HepG2 (cell line): ENCODE results near the gene CST3. TPM values are rescaled to one million over a fixed set of nuclear protein-coding genes. Genes with fewer than 3 reads are reported as not detected.
A peak's percentile ranks its signal among the peaks of the same experiment; 100 is the strongest.

Source experiments
- EEA1 ChIP-seq: sonication (generic); formaldehyde crosslinking; IDR thresholded peaks from 2 replicates; pipeline ENCODE4 v1.5.1; 2020; ENCODE audit warnings: mild to moderate bottlenecking, missing genetic modification reagents, borderline replicate concordance
- ELF3 ChIP-seq: IDR thresholded peaks from 2 replicates; pipeline ENCODE4 v1.6.1; 2016; ENCODE audit warnings: missing genetic modification reagents, missing compliant biosample characterization
- EP300 ChIP-seq, 3 experiments: sonication (generic) in 1 of 3; formaldehyde crosslinking in 1 of 3; IDR thresholded peaks; 2 replicates each; pipeline versions ENCODE4 v1.5.1 to v1.6.1; 2011 to 2020; ENCODE audit warnings: low read depth in 2 of 3, low read length in 2 of 3, borderline replicate concordance in 1 of 3, improper control_type of control experiment in 1 of 3, mild to moderate bottlenecking in 1 of 3, missing genetic modification reagents in 1 of 3, moderate library complexity in 1 of 3
- GATAD2A ChIP-seq: IDR thresholded peaks from 2 replicates; pipeline ENCODE4 v1.6.1; 2016
- HNRNPH1 ChIP-seq: fragments of 200-400 bp; formaldehyde crosslinking; optimal IDR thresholded peaks from 2 replicates; pipeline ENCODE3; 2017; ENCODE audit warnings: mild to moderate bottlenecking, low read depth, low read length
- HOXA5 ChIP-seq: sonication (generic); formaldehyde crosslinking; IDR thresholded peaks from 2 replicates; pipeline ENCODE4 v1.4.0; 2020; ENCODE audit warnings: missing genetic modification reagents
- IRF2 ChIP-seq: IDR thresholded peaks from 2 replicates; pipeline ENCODE4 v1.6.1; 2018; ENCODE audit warnings: missing genetic modification reagents, missing compliant biosample characterization
- KLF11 ChIP-seq: IDR thresholded peaks from 2 replicates; pipeline ENCODE4 v1.6.1; 2016; ENCODE audit warnings: missing compliant biosample characterization
- PITX1 ChIP-seq: sonication (generic); formaldehyde crosslinking; IDR thresholded peaks from 2 replicates; pipeline ENCODE4 v1.5.1; 2020; ENCODE audit warnings: mild to moderate bottlenecking, missing genetic modification reagents
- RFXAP ChIP-seq: sonication (generic); formaldehyde crosslinking; IDR thresholded peaks from 2 replicates; pipeline ENCODE4 v1.4.0; 2020; ENCODE audit warnings: missing genetic modification reagents, borderline replicate concordance
- SIN3B ChIP-seq: fragments of 150-350 bp; IDR thresholded peaks from 2 replicates; pipeline ENCODE4 v1.6.1; 2014; ENCODE audit warnings: low read length
- SP140L ChIP-seq: sonication (generic); formaldehyde crosslinking; IDR thresholded peaks from 2 replicates; pipeline ENCODE4 v1.4.0; 2020; ENCODE audit warnings: missing genetic modification reagents, borderline replicate concordance
- SP5 ChIP-seq: IDR thresholded peaks from 2 replicates; pipeline ENCODE4 v1.6.1; 2016; ENCODE audit warnings: low read depth, borderline replicate concordance
- TARDBP ChIP-seq: sonication (generic); formaldehyde crosslinking; IDR thresholded peaks from 2 replicates; pipeline ENCODE4 v1.8.0; 2022; ENCODE audit warnings: mild to moderate bottlenecking, missing genetic modification reagents
- TBL1XR1 ChIP-seq: fragments of 150-350 bp; IDR thresholded peaks from 2 replicates; pipeline ENCODE4 v1.6.1; 2014; ENCODE audit warnings: borderline replicate concordance, low read length; ENCODE audit not compliant: partially characterized antibody
- ZEB1 ChIP-seq: IDR thresholded peaks from 2 replicates; pipeline ENCODE4 v1.6.1; 2012; ENCODE audit warnings: mild to moderate bottlenecking, low read depth, inconsistent platforms; ENCODE audit not compliant: insufficient replicate concordance
- ZKSCAN8 ChIP-seq: IDR thresholded peaks from 2 replicates; pipeline ENCODE4 v1.6.1; 2016; ENCODE audit warnings: borderline replicate concordance, missing genetic modification reagents, missing compliant biosample characterization
- ZNF230 ChIP-seq: sonication (generic); formaldehyde crosslinking; IDR thresholded peaks from 2 replicates; pipeline ENCODE4 v1.4.0; 2020; ENCODE audit warnings: mild to moderate bottlenecking, missing genetic modification reagents
- ZNF550 ChIP-seq: sonication (generic); formaldehyde crosslinking; IDR thresholded peaks from 2 replicates; pipeline ENCODE4 v1.4.0; 2020; ENCODE audit warnings: mild to moderate bottlenecking, missing genetic modification reagents, borderline replicate concordance
- ZNF878 ChIP-seq: sonication (generic); formaldehyde crosslinking; IDR thresholded peaks from 2 replicates; pipeline ENCODE4 v1.8.1; 2023; ENCODE audit warnings: mild to moderate bottlenecking, missing genetic modification reagents, moderate library complexity
- ZSCAN21 ChIP-seq: sonication (generic); formaldehyde crosslinking; IDR thresholded peaks from 2 replicates; pipeline ENCODE4 v1.8.0; 2022; ENCODE audit warnings: mild to moderate bottlenecking, missing genetic modification reagents, moderate library complexity, borderline replicate concordance
- polyA plus RNA-seq, 8 experiments: library from polyadenylated mRNA; depleted of rRNA in 3 of 8; stranded (reverse) in 7 of 8; unstranded in 1 of 8; fragments of >200 nt; fragmentation: Illumina TruSeq in 4 of 8; extraction: Trizol in 4 of 8; gene quantifications; 2 replicates each; pipeline versions ENCODE4 v1.2.1 to v1.2.3, GENCODE V29; 2011 to 2016; ENCODE audit warnings: low read depth in 4 of 8, missing spikeins in 1 of 8, mixed read lengths in 1 of 8; ENCODE audit not compliant: insufficient read depth in 1 of 8
- total RNA-seq, 5 experiments: library from RNA; depleted of rRNA; stranded (reverse); fragments of >200 nt; fragmentation: Illumina TruSeq; extraction: Trizol; gene quantifications; 2 replicates each; pipeline ENCODE4 v1.2.3, GENCODE V29; 2016; ENCODE audit warnings: low read depth in 1 of 5
- TF ChIP-seq, protein P1 (sequence below): sonication (generic); formaldehyde crosslinking; IDR thresholded peaks from 2 replicates; pipeline ENCODE4 v1.9.0; 2021; ENCODE audit warnings: missing genetic modification reagents, borderline replicate concordance
- TF ChIP-seq, protein P2 (sequence below): conservative IDR thresholded peaks from 2 replicates; pipeline ENCODE4 v1.6.1; 2018; ENCODE audit warnings: missing genetic modification reagents
- TF ChIP-seq, protein P3 (sequence below): fragments of 450-650 bp; IDR thresholded peaks from 2 replicates; pipeline ENCODE4 v1.6.1; 2017

The CST3 gene
- total and polyA plus RNA-seq, 2 of the 13 experiments (the other 11 are each of a cell fraction or from before 2014, with no cell fraction given): 690 to 1,005 TPM

DNA sequence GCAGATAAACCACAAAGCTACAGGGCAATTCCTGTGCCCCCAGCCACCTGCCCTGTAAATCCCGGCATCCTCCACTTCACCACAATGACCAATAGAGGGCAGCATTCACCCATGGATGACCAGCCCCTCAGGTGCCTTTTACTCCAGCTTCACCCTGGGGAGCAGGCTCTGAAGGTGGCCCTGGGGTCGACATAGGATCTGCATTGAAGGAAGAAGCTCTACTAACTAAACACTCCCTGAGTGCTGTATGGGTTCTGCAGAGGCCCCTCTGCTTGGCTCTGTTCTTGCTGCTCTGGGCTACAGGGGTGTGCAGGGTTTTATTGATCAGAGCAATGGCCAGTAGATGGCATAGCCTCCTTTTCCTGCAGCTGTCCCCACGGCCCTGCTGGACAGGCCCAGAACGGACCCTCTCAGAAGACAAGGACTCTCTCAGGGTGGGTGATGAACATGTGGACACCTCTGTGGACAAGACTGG, 30.8 kb upstream of the CST3 start (continued):
- 0 out of 2 replicates have a peak, but pooled peaks have one; percentile 75 for TF ChIP-seq SP140L (CRISPR knock-in tag)
- no peak for TF ChIP-seq ZNF878 (CRISPR knock-in tag)
- TF ChIP-seq TBL1XR1: no peak
- no peak for TF ChIP-seq HNRNPH1
- no peak for TF ChIP-seq ZEB1
- peak; percentile 56; the same call in 1 of the 2 replicates for TF ChIP-seq SIN3B
- no peak for TF ChIP-seq SP5 (CRISPR knock-in tag)
- TF ChIP-seq, protein P1, sequence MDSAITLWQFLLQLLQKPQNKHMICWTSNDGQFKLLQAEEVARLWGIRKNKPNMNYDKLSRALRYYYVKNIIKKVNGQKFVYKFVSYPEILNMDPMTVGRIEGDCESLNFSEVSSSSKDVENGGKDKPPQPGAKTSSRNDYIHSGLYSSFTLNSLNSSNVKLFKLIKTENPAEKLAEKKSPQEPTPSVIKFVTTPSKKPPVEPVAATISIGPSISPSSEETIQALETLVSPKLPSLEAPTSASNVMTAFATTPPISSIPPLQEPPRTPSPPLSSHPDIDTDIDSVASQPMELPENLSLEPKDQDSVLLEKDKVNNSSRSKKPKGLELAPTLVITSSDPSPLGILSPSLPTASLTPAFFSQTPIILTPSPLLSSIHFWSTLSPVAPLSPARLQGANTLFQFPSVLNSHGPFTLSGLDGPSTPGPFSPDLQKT: no peak
- TF ChIP-seq ZNF230 (CRISPR knock-in tag): peak; percentile 100
- TF ChIP-seq IRF2 (CRISPR knock-in tag): no peak
- TF ChIP-seq ELF3 (CRISPR knock-in tag): peak; percentile 43; the same call in 1 of the 2 replicates
- no peak for TF ChIP-seq KLF11 (CRISPR knock-in tag)
- peak; percentile 65 for TF ChIP-seq GATAD2A (CRISPR knock-in tag)
- TF ChIP-seq, protein P2, sequence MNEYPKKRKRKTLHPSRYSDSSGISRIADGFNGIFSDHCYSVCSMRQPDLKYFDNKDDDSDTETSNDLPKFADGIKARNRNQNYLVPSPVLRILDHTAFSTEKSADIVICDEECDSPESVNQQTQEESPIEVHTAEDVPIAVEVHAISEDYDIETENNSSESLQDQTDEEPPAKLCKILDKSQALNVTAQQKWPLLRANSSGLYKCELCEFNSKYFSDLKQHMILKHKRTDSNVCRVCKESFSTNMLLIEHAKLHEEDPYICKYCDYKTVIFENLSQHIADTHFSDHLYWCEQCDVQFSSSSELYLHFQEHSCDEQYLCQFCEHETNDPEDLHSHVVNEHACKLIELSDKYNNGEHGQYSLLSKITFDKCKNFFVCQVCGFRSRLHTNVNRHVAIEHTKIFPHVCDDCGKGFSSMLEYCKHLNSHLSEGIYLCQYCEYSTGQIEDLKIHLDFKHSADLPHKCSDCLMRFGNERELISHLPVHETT (CRISPR knock-in tag): no peak
- TF ChIP-seq EEA1 (CRISPR knock-in tag): no peak
- TF ChIP-seq ZKSCAN8: 0 out of 2 replicates have a peak, but pooled peaks have one; percentile 27
- TF ChIP-seq, protein P3, sequence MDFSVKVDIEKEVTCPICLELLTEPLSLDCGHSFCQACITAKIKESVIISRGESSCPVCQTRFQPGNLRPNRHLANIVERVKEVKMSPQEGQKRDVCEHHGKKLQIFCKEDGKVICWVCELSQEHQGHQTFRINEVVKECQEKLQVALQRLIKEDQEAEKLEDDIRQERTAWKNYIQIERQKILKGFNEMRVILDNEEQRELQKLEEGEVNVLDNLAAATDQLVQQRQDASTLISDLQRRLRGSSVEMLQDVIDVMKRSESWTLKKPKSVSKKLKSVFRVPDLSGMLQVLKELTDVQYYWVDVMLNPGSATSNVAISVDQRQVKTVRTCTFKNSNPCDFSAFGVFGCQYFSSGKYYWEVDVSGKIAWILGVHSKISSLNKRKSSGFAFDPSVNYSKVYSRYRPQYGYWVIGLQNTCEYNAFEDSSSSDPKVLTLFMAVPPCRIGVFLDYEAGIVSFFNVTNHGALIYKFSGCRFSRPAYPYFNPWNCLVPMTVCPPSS: no peak
- TF ChIP-seq ZNF550: no peak
- TF ChIP-seq PITX1 (CRISPR knock-in tag): peak; percentile 30; the same call in 1 of the 2 replicates
- TF ChIP-seq ZSCAN21 (CRISPR knock-in tag): peak; percentile 63; the same call in 1 of the 2 replicates
- no peak for TF ChIP-seq RFXAP (CRISPR knock-in tag)
- no peak for TF ChIP-seq EP300 (IDR thresholded peaks at IDR 0.05; ENCODE audit: low read depth in 2 of 2, low read length in 2 of 2)
- TF ChIP-seq EP300 (CRISPR knock-in tag; IDR thresholded peaks at IDR 0.05; ENCODE audit: borderline replicate concordance): 0 out of 2 replicates have a peak, but pooled peaks have one; percentile 12
- 0 out of 2 replicates have a peak, but pooled peaks have one; percentile 37 for TF ChIP-seq HOXA5 (CRISPR knock-in tag)
- no peak for TF ChIP-seq TARDBP (CRISPR knock-in tag)
